D721Med (cell line): Measurements from ENCODE around the gene MRGPRE.
"Not testable (repeated sequence)": the region's sequence is repeated elsewhere in the genome, so short reads cannot be mapped to it uniquely, and the experiment has no call there.

Experiments
- DNase-seq: peaks from one replicate; pipeline ENCODE4 v3.0.0; 2011; ENCODE audit warnings: low spot score; ENCODE audit not compliant: insufficient read length
- FAIRE-seq: peaks from 2 replicates; lab custom pipeline; 2011; peaks lifted over from hg19 to GRCh38; lab: Jason Lieb, UNC
- CTCF ChIP-seq: IDR thresholded peaks from 2 replicates; pipeline ENCODE4 v1.5.1; 2012; ENCODE audit warnings: mild to moderate bottlenecking, control low read depth; ENCODE audit not compliant: insufficient read depth; ENCODE audit errors: missing control alignments

The MRGPRE gene

GRCh38 chr11:3231851-3232744, at the start of gene MRGPRE:
Gene MRGPRE (minus strand): TSS chr11:3232417. CDS start chr11:3228799, 3,618 bp downstream.
- no peak for DNase-seq
- FAIRE-seq = no peak
- no peak for TF ChIP-seq CTCF

- not testable (repeated sequence) for FAIRE-seq, DNase-seq
These were observed 48.9 kb upstream of the MRGPRE start for GRCh38 chr11:3281146-3281545.

- FAIRE-seq, DNase-seq: not testable (repeated sequence)
These were observed 48.4 kb upstream of the MRGPRE start for GRCh38 chr11:3280662-3281061.

GRCh38 chr11:3278922-3279321, 46.7 kb upstream of the MRGPRE start:
- not testable (repeated sequence) for DNase-seq, FAIRE-seq

GRCh38 chr11:3273629-3274028, 41.4 kb upstream of the MRGPRE start:
- FAIRE-seq, DNase-seq: not testable (repeated sequence)

- not testable (repeated sequence) for DNase-seq, FAIRE-seq
These were observed 30.3 kb upstream of the MRGPRE start for GRCh38 chr11:3262548-3262947.

- not testable (repeated sequence) for FAIRE-seq, DNase-seq
These were observed 29.6 kb upstream of the MRGPRE start for GRCh38 chr11:3261831-3262230.

- DNase-seq, FAIRE-seq: not testable (repeated sequence)
These were observed 25.3 kb upstream of the MRGPRE start for GRCh38 chr11:3257509-3257908.

GRCh38 chr11:3255241-3255640, 23.0 kb upstream of the MRGPRE start:
- not testable (repeated sequence) for FAIRE-seq, DNase-seq

GRCh38 chr11:3254773-3255172, 22.6 kb upstream of the MRGPRE start:
- DNase-seq, FAIRE-seq: not testable (repeated sequence)

- DNase-seq = no peak
- TF ChIP-seq CTCF = no peak
- FAIRE-seq = no peak
These were observed 12.9 kb upstream of the MRGPRE start for GRCh38 chr11:3245071-3245470.

GRCh38 chr11:3243880-3244279, 11.7 kb upstream of the MRGPRE start:
- FAIRE-seq (no peak), DNase-seq (no peak)
- no peak for TF ChIP-seq CTCF
